Fibroblast of skin of left biceps (primary cell): ENCODE measurements around the gene OR7A5.
"Not testable (repeated sequence)": the region's sequence is repeated elsewhere in the genome, so short reads cannot be mapped to it uniquely, and the experiment has no call there.

Experiments used
- DNase-seq, 2 experiments: peaks; one replicate each; pipeline ENCODE4 v3.0.0-alpha.2; 2013; ENCODE audit warnings: low read depth in 2 of 2

The OR7A5 gene

DNA sequence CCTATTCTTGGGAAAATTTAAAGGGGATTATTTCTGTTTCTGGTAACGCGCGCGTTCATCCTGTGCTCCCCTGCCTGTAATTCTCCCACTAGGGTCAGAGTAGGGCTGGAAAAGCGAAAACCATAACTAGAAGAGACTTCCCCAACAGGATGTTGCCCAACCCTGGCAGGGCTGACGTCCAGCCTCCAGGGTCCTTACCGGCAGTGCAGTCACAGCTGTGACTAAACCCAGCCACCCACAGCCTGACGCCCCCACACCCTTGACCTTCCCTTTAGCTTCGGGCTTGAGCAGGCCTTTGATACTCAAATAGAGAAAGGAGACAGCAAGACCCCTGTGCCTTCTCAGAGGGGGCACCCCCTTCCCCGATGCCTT lies 50.3 kb downstream of the OR7A5 start:
- not testable (repeated sequence) for DNase-seq

DNA sequence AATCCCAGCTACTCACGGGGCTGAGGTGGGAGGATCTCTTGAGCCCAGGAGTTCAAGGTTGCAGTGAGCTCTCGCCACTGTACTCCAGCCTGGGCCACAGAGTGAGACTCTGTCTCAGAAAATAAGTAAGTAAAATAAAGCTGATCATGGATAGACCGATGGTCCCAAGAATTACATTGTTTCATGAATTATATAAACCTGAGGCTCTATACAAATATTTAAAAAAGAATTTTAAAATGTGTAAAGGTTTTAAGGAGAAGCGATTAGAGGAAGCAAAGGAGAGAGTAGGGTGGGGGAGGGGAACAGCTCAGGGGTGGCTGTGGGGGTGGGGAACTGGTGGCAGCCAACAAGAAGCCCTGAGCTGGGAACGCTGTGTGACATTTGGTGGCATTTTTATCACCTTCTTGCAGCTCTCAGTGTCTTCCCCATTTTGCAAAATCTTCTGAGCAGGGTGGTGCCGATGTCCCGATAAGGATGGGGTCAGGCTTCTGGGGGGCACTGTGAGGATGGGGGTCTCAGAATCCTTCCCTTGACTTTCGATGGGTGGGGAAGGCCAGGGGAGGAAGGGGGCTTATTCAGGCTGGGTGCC lies 51.5 kb downstream of the OR7A5 start:
- not testable (repeated sequence) for DNase-seq

GRCh38 chr19:14782626-14783409 lies 52.2 kb downstream of the OR7A5 start:
- DNase-seq, result no peak

- DNase-seq, result not testable (repeated sequence)
Measured at GRCh38 chr19:14781713-14782536, 53.1 kb downstream of the OR7A5 start.

- DNase-seq, result not testable (repeated sequence)
Measured at GRCh38 chr19:14780622-14781225, 54.3 kb downstream of the OR7A5 start.

GRCh38 chr19:14779151-14779550 lies 55.8 kb downstream of the OR7A5 start:
- no peak for DNase-seq

DNA sequence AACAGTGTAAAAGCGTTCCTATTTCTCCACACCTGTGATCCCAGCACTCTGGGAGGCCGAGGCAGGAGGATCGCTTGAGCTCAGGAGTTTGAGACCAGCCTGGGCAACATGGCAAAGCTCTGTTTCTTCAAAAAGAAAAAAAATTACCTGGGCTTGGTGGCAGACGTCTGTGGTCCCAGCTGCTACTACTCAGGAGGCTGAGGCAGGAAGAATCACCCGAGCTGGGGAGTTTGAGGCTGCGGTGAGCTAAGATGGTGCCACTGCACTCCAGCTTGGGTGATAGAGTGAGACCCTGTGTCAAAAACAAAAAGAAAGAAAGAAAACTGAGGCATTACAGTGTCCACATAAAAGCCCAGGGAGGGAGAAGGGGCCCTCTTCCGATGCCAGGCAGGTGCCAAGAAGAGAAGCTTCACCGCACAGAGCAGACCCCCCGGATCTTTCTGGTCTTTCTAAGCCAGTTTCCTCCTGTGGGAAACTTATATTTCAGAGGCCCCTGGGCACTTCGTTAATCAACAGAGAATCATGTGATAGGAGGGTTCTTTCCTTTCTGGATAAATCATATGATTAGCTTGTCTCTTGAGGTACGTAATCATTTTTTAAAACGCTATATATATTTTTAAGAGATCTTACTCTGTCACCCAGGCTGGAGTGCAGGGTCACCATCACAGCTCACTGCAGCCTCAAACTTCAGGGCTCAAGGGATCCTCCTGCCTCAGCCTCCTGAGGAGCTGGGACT lies 56.7 kb downstream of the OR7A5 start, which contains the start of gene ADGRE2:
Gene ADGRE2 (minus strand): TSS at position 451 of the 736 bp plus-strand sequence. CDS start 1,804 bp downstream, outside the sequence.
- not testable (repeated sequence) for DNase-seq

- not testable (repeated sequence) for DNase-seq
Measured at GRCh38 chr19:14777645-14778044, 57.3 kb downstream of the OR7A5 start.
